Thyroid gland (tissue), 4 donors: ENCODE data around the gene ZNF407. TPM values are rescaled to one million over a fixed set of nuclear protein-coding genes. Genes with fewer than 3 reads are reported as not detected.

Experiments
- DNase-seq, 2 donors: peaks; one replicate each; pipeline ENCODE4 v3.0.0-alpha.2; 2019
- H3K27ac ChIP-seq, 3 donors: fragments of 200-600 bp; sonication (generic); 1 replicate in 2 of 3; 2 replicates in 1 of 3; pipeline ENCODE4 v1.5.1; 2016 to 2019; ENCODE audit warnings: mild to moderate bottlenecking in 1 of 3, moderate library complexity in 1 of 3
- H3K27me3 ChIP-seq: fragments of 200-600 bp; sonication (generic); one replicate; pipeline ENCODE4 v1.5.1; 2019
- H3K36me3 ChIP-seq, 2 donors: fragments of 200-600 bp; sonication (generic); one replicate each; pipeline ENCODE4 v1.5.1; 2016 to 2019
- H3K4me1 ChIP-seq, 2 donors: fragments of 200-600 bp; sonication (generic); one replicate each; pipeline ENCODE4 v1.5.1; 2017 to 2019
- H3K4me3 ChIP-seq, 3 donors: fragments of 200-600 bp; sonication (generic); replicated peaks in 1 of 3; 1 replicate in 2 of 3; 2 replicates in 1 of 3; pipeline ENCODE4 v1.5.1; 2016; ENCODE audit warnings: mild to moderate bottlenecking in 1 of 3
- H3K9me3 ChIP-seq: fragments of 200-600 bp; sonication (generic); one replicate; pipeline ENCODE4 v1.5.1; 2017
- POLR2A ChIP-seq, 2 donors: fragments of 450-650 bp; IDR thresholded peaks; one replicate each; pipeline ENCODE4 v1.6.1; 2017; ENCODE audit warnings: antibody characterized with exemption in 2 of 2, mild to moderate bottlenecking in 2 of 2, moderate library complexity in 1 of 2
- WGBS, 2 donors: methylation state at CpG; one replicate each; pipeline ENCODE4 v1.1.5; 2017; 5-methylcytosine and 5-hydroxymethylcytosine counted together
- intact Hi-C: fragments of 100-400 bp; cut with DNase I; formaldehyde crosslinking; loops from one replicate; pipeline ENCODE4 v1.15.1; 2023
- total RNA-seq, 4 donors: library from RNA; depleted of rRNA; stranded (reverse); fragments of >200 nt; gene quantifications; one replicate each; pipeline ENCODE4 v1.2.3, GENCODE V29; 2016
- TF ChIP-seq, protein P1 (sequence below), 6 experiments: fragments of 200-600 bp in 3 of 6; fragments of 450-650 bp in 3 of 6; sonication (generic) in 3 of 6; IDR thresholded peaks; one replicate each; pipeline ENCODE4 v1.5.1; 2016 to 2019; ENCODE audit warnings: antibody characterized with exemption in 6 of 6, mild to moderate bottlenecking in 2 of 6, inconsistent platforms in 1 of 6, moderate library complexity in 1 of 6

The ZNF407 gene
- total RNA-seq, 4 donors from 2014 or later, result 20.2 to 40.0 (median 26.4) TPM

DNA sequence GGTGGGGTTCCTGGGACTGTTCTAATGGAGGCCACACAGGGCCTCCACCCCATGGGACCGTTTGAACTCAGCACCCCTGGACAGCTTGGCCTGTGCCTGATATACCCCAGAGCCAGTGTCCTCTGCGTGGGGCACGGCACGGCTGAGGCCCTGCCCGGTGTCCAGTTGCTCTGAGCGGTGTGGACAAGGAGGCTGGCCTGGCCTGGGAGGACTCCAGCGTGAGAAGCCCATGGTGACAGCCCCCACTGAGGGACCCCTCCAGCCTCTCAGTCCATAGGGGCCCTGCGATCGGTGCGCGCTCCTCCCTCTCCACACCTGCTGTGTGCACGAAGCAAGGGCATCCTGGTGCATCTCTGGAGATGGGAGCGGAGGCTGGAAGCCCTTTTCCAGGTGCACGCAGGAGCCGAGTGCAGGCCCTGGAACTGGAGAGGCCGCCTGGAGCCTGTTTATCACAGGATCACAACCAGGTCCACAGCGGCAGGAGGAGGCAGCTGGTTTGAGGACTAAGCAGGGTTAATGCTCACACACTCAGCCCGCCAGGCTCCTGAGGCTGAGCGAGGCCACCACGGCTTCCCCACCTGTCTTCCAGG lies 491.0 kb downstream of the ZNF407 start:
- H3K4me3 ChIP-seq, result no peak overlapping the region
- DNase-seq, result no peak
- no peaks in the 10 kb centered on the region for H3K9me3 ChIP-seq
- H3K27ac ChIP-seq, result no peak overlapping the region
- no peaks in the 10 kb centered on the region for H3K27me3 ChIP-seq
- WGBS, 2 donors, result 92 to 94% methylated on average over 4 to 10 of the region's 20 CpGs
- intact Hi-C loops, result no loop called here
- H3K36me3 ChIP-seq, result no peaks in the 10 kb centered on the region
- TF ChIP-seq POLR2A (IDR thresholded peaks at IDR 0.05), result no peak
- no peaks in the 10 kb centered on the region for H3K4me1 ChIP-seq

DNA sequence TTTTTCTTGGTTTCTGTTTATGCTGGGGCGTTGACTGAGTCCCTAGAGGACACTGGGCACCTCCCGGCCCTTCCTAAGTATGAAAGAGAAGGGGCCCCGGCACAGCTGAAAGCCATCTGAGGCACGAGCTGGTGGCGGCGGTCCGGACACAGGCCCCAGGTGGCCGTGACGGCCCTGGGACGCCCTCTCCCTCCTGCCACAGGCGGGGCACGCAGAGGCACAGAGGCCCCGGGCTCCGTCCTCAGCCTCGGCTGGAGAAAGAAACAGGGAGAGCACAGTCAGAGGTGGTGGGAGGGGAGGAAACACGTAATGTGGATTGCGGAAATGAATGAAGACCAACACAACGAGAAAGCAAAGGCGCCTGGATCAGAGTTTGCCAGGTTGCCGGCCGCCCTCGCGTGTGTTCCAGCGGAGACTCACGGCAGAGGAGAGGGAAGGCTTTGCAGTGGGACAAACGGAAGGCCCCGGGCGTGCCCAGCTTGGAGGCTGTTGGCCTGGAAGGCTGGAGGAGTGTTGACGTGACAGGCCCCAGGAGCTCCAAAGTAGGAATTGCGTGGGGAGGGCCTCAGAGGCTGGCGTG lies 492.2 kb downstream of the ZNF407 start:
- Histone ChIP-seq H3K4me3 (no peak overlapping the region), H3K27ac (no peak overlapping the region), H3K4me1 (no peaks in the 10 kb centered on the region), H3K9me3 (no peaks in the 10 kb centered on the region), H3K36me3 (no peaks in the 10 kb centered on the region), H3K27me3 (no peaks in the 10 kb centered on the region)
- TF ChIP-seq, protein P1, sequence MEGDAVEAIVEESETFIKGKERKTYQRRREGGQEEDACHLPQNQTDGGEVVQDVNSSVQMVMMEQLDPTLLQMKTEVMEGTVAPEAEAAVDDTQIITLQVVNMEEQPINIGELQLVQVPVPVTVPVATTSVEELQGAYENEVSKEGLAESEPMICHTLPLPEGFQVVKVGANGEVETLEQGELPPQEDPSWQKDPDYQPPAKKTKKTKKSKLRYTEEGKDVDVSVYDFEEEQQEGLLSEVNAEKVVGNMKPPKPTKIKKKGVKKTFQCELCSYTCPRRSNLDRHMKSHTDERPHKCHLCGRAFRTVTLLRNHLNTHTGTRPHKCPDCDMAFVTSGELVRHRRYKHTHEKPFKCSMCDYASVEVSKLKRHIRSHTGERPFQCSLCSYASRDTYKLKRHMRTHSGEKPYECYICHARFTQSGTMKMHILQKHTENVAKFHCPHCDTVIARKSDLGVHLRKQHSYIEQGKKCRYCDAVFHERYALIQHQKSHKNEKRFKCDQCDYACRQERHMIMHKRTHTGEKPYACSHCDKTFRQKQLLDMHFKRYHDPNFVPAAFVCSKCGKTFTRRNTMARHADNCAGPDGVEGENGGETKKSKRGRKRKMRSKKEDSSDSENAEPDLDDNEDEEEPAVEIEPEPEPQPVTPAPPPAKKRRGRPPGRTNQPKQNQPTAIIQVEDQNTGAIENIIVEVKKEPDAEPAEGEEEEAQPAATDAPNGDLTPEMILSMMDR (IDR thresholded peaks at IDR 0.05), result no peak
- TF ChIP-seq POLR2A (IDR thresholded peaks at IDR 0.05), result no peak
- no peak for DNase-seq
- 93% methylated on average over 31 of the region's 31 CpGs for WGBS, 2 donors
- intact Hi-C loops, result no loop called here

GRCh38 chr18:75090336-75090735 lies 492.7 kb downstream of the ZNF407 start:
- Histone ChIP-seq H3K9me3 (no peaks in the 10 kb centered on the region), H3K27ac (no peak overlapping the region), H3K27me3 (no peaks in the 10 kb centered on the region), H3K4me1 (no peaks in the 10 kb centered on the region), H3K36me3 (no peaks in the 10 kb centered on the region), H3K4me3 (no peak overlapping the region)
- intact Hi-C loops, result no loop called here
- WGBS, 2 donors, result 89 to 93% methylated on average over 22 of the region's 22 CpGs
- TF ChIP-seq, protein P1 (IDR thresholded peaks at IDR 0.05), result no peak
- TF ChIP-seq POLR2A (IDR thresholded peaks at IDR 0.05), result no peak
- DNase-seq, result no peak

DNA sequence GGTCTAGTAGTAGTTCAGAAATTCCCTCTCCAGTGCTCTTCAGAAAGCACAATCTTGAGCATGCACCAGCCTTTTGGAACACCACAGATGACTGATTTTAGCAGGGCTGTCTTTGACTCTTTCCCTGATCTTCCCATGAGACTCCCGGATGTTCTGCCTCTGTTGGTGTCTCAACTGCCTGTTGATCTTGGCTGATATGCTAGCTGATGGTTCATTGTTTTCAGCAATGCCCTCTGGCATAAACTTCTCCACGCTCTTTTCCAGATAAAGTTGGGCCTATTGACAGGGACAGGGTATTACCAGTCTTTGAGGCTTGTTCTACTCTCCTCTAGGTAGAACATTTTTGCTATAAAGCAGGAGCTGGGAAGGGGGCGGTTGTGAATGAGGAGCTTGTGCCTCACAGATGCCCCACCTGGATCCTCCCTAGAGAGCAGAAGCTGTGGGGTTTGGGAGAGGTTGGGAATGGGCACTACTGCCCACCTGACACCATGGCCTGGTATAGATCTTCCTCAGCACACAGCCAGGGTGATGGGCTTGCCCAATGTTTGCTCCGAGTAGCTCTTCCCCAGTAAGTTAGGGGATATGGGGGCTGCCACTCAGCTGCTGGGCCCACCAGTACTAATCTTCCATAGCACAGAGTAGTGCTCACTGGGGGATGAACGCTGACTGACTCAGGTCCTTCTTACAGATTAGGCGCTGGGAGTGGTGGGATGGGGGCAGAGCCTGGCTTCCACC lies 500.0 kb downstream of the ZNF407 start:
- TF ChIP-seq POLR2A (IDR thresholded peaks at IDR 0.05), result no peak
- TF ChIP-seq, protein P1 (IDR thresholded peaks at IDR 0.05), result no peak
- H3K36me3 ChIP-seq, result no peaks in the 10 kb centered on the region
- H3K9me3 ChIP-seq, result no peaks in the 10 kb centered on the region
- intact Hi-C loops, result no loop called here
- H3K4me3 ChIP-seq, result no peak overlapping the region
- no peak overlapping the region for H3K27ac ChIP-seq
- no peaks in the 10 kb centered on the region for H3K27me3 ChIP-seq
- 84 to 88% methylated on average over 6 of the region's 6 CpGs for WGBS, 2 donors
- DNase-seq, result no peak
- H3K4me1 ChIP-seq, result no peaks in the 10 kb centered on the region

DNA sequence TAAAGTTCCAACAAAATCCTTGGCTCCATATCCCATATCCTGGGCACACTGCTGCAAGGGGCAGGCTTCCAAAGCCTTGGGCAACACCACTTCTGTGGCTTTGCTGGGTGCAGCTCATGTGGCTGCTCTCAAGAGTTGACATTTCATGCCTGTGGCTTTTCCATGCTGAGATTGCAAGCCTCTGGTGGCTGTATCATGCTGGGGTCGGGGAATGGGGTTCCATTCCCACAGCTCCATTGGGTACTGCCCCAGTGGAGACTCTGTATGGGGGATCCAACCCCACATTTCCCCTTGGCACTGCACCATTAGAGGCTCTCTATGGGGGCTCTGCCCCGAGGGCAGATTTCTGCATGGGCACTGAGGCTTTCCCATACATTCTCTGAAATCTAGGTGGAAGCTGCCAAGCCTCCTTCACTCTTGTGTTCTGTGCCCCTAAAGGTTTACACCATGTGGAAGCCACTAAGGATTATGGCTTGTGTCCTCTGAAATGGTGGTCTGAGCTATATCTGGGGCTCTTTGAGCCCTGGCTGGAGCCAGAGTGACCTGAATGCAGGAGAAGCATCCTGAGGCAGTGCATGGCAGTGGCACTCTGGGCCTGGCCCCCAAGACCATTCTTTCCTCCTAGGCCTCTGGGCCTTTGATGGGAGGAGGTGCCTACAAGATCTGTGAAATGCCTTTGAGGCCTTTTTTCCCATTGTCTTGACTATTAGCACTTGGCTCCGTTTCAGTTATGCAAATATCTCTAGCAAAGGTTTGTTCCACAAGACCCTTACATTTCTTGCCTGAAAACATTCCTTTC lies 503.4 kb downstream of the ZNF407 start:
- no peaks in the 10 kb centered on the region for H3K36me3 ChIP-seq
- H3K27ac ChIP-seq, result no peak overlapping the region
- H3K4me1 ChIP-seq, result no peaks in the 10 kb centered on the region
- TF ChIP-seq, protein P1 (IDR thresholded peaks at IDR 0.05), result no peak
- intact Hi-C loops, result no loop called here
- no peaks in the 10 kb centered on the region for H3K27me3 ChIP-seq
- no peak overlapping the region for H3K4me3 ChIP-seq
- 89 to 95% methylated on average over 2 to 3 of the region's 3 CpGs for WGBS, 2 donors
- no peak for DNase-seq
- H3K9me3 ChIP-seq, result no peaks in the 10 kb centered on the region
